ENCODE measurements around the gene TGM5.

GRCh38 chr15:43183270-43183669 is 83.5 kb downstream of the TGM5 start:
- TF ChIP-seq SP1 (CRISPR knock-in tag; conservative IDR thresholded peaks at IDR 0.05) (no peak), CTCF (IDR thresholded peaks at IDR 0.05) (no peak), FOXP4 (CRISPR knock-in tag; IDR thresholded peaks at IDR 0.05) (no peak), SOX15 (CRISPR knock-in tag; IDR thresholded peaks at IDR 0.05) (no peak), HMGA2 (CRISPR knock-in tag; IDR thresholded peaks at IDR 0.05) (no peak), JUN (CRISPR knock-in tag; IDR thresholded peaks at IDR 0.05) (no peak), FOXJ3 (CRISPR knock-in tag; IDR thresholded peaks at IDR 0.05; ENCODE audit: borderline replicate concordance) (no peak), PRDM15 (CRISPR knock-in tag; IDR thresholded peaks at IDR 0.05) (no peak), TCF7 (CRISPR knock-in tag; IDR thresholded peaks at IDR 0.05; ENCODE audit: low read depth) (no peak), MAX (CRISPR knock-in tag; IDR thresholded peaks at IDR 0.05) (no peak)
- TF ChIP-seq, protein P1, sequence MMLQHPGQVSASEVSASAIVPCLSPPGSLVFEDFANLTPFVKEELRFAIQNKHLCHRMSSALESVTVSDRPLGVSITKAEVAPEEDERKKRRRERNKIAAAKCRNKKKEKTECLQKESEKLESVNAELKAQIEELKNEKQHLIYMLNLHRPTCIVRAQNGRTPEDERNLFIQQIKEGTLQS (CRISPR knock-in tag; conservative IDR thresholded peaks at IDR 0.05), result no peak
- TF ChIP-seq, protein P2, sequence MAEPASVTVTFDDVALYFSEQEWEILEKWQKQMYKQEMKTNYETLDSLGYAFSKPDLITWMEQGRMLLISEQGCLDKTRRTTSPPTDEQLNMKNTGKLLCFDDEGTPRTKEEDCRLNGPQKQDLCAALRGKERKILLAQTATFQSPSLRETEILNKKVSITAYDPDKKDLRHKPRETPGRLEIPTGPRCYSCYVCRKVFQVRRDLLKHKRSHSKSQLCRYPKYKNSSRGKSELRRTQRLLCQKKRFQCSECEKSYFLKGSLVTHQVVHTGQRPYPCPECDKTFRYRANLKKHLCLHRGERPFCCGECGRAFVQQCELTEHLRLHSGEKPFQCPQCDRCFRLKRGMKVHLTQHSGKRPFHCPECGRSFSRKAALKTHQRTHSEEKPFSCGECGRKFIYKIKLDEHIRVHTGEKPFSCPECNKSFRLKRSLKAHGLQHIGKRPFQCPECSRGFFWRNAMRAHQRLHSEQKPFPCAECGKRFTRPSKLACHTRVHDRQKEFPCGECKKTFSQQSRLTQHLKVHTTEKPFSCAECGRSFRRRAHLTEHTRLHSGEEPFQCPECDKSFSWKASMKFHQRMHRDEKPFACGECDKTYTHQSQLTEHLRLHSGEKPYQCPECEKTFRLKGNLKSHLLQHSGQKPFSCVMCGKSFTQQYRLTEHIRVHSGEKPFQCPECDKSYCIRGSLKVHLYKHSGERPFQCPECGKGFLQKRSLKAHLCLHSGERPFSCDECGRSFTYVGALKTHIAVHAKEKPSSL (CRISPR knock-in tag; conservative IDR thresholded peaks at IDR 0.05), result no peak

Data from WTC11 (cell line).